OCI-LY1 (cell line): Measurements from ENCODE around the gene PDE3A.

Source experiments
- H2AFZ ChIP-seq: fragments of 200-600 bp; sonication (generic), shearing (Covaris generic); 2 replicates; pipeline ENCODE4 v1.6.0; 2014; ENCODE audit warnings: antibody characterized with exemption, mild to moderate bottlenecking, low read length
- H3F3A ChIP-seq: fragments of 200-600 bp; sonication (generic), shearing (Covaris generic); 2 replicates; pipeline ENCODE4 v1.6.0; 2014; ENCODE audit warnings: mild to moderate bottlenecking, antibody characterized with exemption, low read length, moderate library complexity; ENCODE audit not compliant: insufficient read depth
- H3K27ac ChIP-seq: fragments of 200-600 bp; sonication (generic); 2 replicates; pipeline ENCODE4 v1.5.1; 2014; ENCODE audit warnings: low read length, mixed run types, mild to moderate bottlenecking, low read depth; ENCODE audit not compliant: poor library complexity, severe bottlenecking
- H3K27me3 ChIP-seq: fragments of 200-600 bp; sonication (generic); 2 replicates; pipeline ENCODE4 v1.6.0; 2014; ENCODE audit warnings: antibody characterized with exemption, mild to moderate bottlenecking, low read length, moderate library complexity; ENCODE audit not compliant: insufficient read depth
- H3K36me3 ChIP-seq: fragments of 200-600 bp; sonication (generic); 2 replicates; pipeline ENCODE4 v1.6.1; 2014; ENCODE audit warnings: mild to moderate bottlenecking, antibody characterized with exemption, low read length, moderate library complexity, mixed read lengths; ENCODE audit not compliant: insufficient read depth
- H3K4me1 ChIP-seq: fragments of 200-600 bp; sonication (generic); 2 replicates; pipeline ENCODE4 v1.5.1; 2014; ENCODE audit warnings: mild to moderate bottlenecking, low read length, moderate library complexity; ENCODE audit not compliant: insufficient read depth, severe bottlenecking
- H3K4me2 ChIP-seq: fragments of 200-600 bp; sonication (generic), shearing (Covaris generic); 2 replicates; pipeline ENCODE4 v1.6.1; 2014; ENCODE audit warnings: low read length
- H3K4me3 ChIP-seq: fragments of 200-600 bp; sonication (generic); 2 replicates; pipeline ENCODE4 v1.5.1; 2014; ENCODE audit warnings: low read length, low read depth, mild to moderate bottlenecking, mixed read lengths; ENCODE audit not compliant: poor library complexity, severe bottlenecking
- H3K79me2 ChIP-seq: fragments of 200-600 bp; shearing (Covaris generic); 2 replicates; pipeline ENCODE4 v1.6.1; 2016; ENCODE audit warnings: mixed run types, low read length, mixed read lengths; ENCODE audit not compliant: insufficient read depth
- H3K9ac ChIP-seq: fragments of 200-600 bp; sonication (generic), shearing (Covaris generic); 2 replicates; pipeline ENCODE4 v1.6.1; 2014; ENCODE audit warnings: mild to moderate bottlenecking, low read length, mixed read lengths
- H3K9me2 ChIP-seq: fragments of 200-600 bp; sonication (generic), shearing (Covaris generic); 2 replicates; pipeline ENCODE4 v1.6.1; 2014; ENCODE audit warnings: low read depth, mild to moderate bottlenecking, low read length, mixed read lengths
- H3K9me3 ChIP-seq: fragments of 200-600 bp; shearing (Covaris generic); 2 replicates; pipeline ENCODE4 v1.6.1; 2014; ENCODE audit warnings: low read length, mixed read lengths
- H4K20me1 ChIP-seq: fragments of 200-600 bp; sonication (generic), shearing (Covaris generic); 2 replicates; pipeline ENCODE4 v1.6.0; 2016; ENCODE audit warnings: mild to moderate bottlenecking, low read length; ENCODE audit not compliant: insufficient read depth
- EZH2 ChIP-seq: fragments of 200-600 bp; sonication (generic), shearing (Covaris generic); IDR thresholded peaks from 2 replicates; pipeline ENCODE4 v1.8.0; 2017; ENCODE audit warnings: borderline replicate concordance, mixed run types, mild to moderate bottlenecking, antibody characterized with exemption, low read length, moderate library complexity, mixed read lengths
- TF ChIP-seq, protein P1 (sequence below): fragments of 200-600 bp; sonication (generic), shearing (Covaris generic); IDR thresholded peaks from 2 replicates; pipeline ENCODE4 v1.5.1; 2017; ENCODE audit warnings: mild to moderate bottlenecking, antibody characterized with exemption, low read length, moderate library complexity, mixed read lengths

The PDE3A gene

DNA sequence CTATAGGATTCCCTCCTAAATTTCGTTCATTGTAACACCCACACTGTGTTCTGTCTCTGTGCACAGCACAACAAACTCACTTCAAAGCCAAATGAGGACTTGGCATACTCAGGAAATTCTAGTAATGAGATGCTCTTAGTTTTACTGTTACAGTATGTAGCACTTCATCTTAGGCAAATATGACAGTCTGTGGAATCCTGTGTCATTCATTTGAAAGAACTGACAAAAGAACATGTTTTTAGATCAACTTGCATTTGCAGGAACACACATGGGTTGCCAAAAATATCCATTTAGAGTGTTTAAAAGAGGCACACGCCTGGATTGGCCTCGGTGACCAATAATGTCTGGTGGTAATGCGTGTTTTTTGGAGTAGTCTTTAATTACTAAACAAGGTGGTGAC lies 56.5 kb downstream of the PDE3A start:
- Histone ChIP-seq H3K9me3 (no peaks in the 10 kb centered on the region), H3K36me3 (no peaks in the 10 kb centered on the region), H4K20me1 (no peaks in the 10 kb centered on the region), H2AFZ (no peak overlapping the region), H3K9me2 (no peaks in the 10 kb centered on the region), H3K4me2 (no peak overlapping the region), H3K4me1 (no peaks in the 10 kb centered on the region), H3K9ac (no peak overlapping the region), H3K4me3 (no peak overlapping the region), H3K27ac (no peak overlapping the region), H3F3A (no peaks in the 10 kb centered on the region), H3K27me3 (no peaks in the 10 kb centered on the region), H3K79me2 (no peaks in the 10 kb centered on the region)
- TF ChIP-seq EZH2 = no peak
- TF ChIP-seq, protein P1, sequence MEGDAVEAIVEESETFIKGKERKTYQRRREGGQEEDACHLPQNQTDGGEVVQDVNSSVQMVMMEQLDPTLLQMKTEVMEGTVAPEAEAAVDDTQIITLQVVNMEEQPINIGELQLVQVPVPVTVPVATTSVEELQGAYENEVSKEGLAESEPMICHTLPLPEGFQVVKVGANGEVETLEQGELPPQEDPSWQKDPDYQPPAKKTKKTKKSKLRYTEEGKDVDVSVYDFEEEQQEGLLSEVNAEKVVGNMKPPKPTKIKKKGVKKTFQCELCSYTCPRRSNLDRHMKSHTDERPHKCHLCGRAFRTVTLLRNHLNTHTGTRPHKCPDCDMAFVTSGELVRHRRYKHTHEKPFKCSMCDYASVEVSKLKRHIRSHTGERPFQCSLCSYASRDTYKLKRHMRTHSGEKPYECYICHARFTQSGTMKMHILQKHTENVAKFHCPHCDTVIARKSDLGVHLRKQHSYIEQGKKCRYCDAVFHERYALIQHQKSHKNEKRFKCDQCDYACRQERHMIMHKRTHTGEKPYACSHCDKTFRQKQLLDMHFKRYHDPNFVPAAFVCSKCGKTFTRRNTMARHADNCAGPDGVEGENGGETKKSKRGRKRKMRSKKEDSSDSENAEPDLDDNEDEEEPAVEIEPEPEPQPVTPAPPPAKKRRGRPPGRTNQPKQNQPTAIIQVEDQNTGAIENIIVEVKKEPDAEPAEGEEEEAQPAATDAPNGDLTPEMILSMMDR = no peak

DNA sequence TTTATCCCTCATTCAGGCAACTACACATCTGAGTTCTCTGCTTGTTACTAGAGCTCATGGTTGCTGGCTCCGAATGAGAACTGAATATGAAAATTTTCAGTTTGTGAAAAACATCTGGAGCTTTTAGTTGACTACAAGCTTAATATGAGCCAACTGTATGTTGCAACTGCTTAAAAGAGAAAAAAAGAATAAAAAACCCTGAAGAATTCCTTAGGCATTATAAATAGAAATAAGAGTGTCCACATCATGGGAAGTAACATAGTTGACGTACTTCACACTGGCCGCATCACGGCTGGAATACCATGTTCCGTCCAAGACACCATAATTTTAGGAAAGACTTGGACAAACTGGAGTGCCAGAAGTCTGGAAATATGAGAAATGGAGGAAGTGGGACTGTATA lies 57.9 kb downstream of the PDE3A start:
- Histone ChIP-seq H3K27ac (no peak overlapping the region), H3K36me3 (no peaks in the 10 kb centered on the region), H3F3A (no peaks in the 10 kb centered on the region), H2AFZ (no peak overlapping the region), H3K4me3 (no peak overlapping the region), H3K4me1 (no peaks in the 10 kb centered on the region), H3K79me2 (no peaks in the 10 kb centered on the region), H3K9me3 (no peaks in the 10 kb centered on the region), H3K27me3 (no peaks in the 10 kb centered on the region), H3K9me2 (no peaks in the 10 kb centered on the region), H3K4me2 (no peak overlapping the region), H3K9ac (no peak overlapping the region), H4K20me1 (no peaks in the 10 kb centered on the region)
- no peak for TF ChIP-seq EZH2
- TF ChIP-seq, protein P1 = no peak

DNA sequence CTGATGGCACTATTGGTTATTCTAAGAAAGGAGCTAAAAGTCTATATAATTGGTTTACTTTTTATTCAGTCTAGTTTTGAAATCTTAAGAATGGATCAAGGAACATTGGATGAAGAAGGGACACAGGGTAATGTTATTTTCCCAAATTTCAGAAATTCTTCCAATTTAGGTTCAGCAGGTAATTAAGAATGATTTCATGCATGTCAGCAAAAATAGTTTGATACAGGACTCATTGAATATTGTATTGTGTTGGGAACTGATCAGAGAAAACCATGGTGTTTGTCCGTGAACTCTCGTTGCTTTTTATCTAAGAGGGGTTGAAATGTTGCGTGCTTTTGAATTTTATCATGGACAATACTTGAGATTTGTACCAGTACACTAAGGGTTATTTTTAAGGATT lies 58.6 kb downstream of the PDE3A start:
- no peaks in the 10 kb centered on the region for H4K20me1 ChIP-seq
- H3K9ac ChIP-seq = no peak overlapping the region
- no peak for TF ChIP-seq EZH2
- TF ChIP-seq, protein P1 = no peak
- no peaks in the 10 kb centered on the region for H3K27me3 ChIP-seq
- no peaks in the 10 kb centered on the region for H3K4me1 ChIP-seq
- H3K79me2 ChIP-seq = no peaks in the 10 kb centered on the region
- no peak overlapping the region for H3K4me2 ChIP-seq
- H2AFZ ChIP-seq = no peak overlapping the region
- no peaks in the 10 kb centered on the region for H3K36me3 ChIP-seq
- H3K9me2 ChIP-seq = no peaks in the 10 kb centered on the region
- H3K27ac ChIP-seq = no peak overlapping the region
- H3K4me3 ChIP-seq = no peak overlapping the region
- H3K9me3 ChIP-seq = no peaks in the 10 kb centered on the region
- no peaks in the 10 kb centered on the region for H3F3A ChIP-seq
